GM13977 (cell line): Measurements from ENCODE around the gene TXNDC11.

Experiments
- DNase-seq: peaks from one replicate; pipeline ENCODE4 v3.0.0; 2012; ENCODE audit warnings: low spot score
- in situ Hi-C: fragments of 300-500 bp; cut with MboI; formaldehyde crosslinking; loops from one replicate; pipeline ENCODE4 v1.12.0; 2022; ENCODE audit warnings: low sequenced_read_pairs, low pct_unique_long_range_greater_than_20kb, mixed read lengths, inconsistent platforms; ENCODE audit not compliant: unreplicated experiment
- TF ChIP-seq, protein P1 (sequence below): IDR thresholded peaks from 2 replicates; pipeline ENCODE4 v1.5.1; 2012; ENCODE audit warnings: mild to moderate bottlenecking, control low read depth; ENCODE audit not compliant: insufficient read depth; ENCODE audit errors: extremely low read depth, missing control alignments

The TXNDC11 gene

GRCh38 chr16:11717811-11718210 is 24.8 kb downstream of the TXNDC11 start:
- DNase-seq: no peak
- in situ Hi-C loops: loop anchor here (25.0 kb wide), 2 partner anchors 306 to 756 kb away; no protein-coding TSS in a partner anchor
- TF ChIP-seq, protein P1, sequence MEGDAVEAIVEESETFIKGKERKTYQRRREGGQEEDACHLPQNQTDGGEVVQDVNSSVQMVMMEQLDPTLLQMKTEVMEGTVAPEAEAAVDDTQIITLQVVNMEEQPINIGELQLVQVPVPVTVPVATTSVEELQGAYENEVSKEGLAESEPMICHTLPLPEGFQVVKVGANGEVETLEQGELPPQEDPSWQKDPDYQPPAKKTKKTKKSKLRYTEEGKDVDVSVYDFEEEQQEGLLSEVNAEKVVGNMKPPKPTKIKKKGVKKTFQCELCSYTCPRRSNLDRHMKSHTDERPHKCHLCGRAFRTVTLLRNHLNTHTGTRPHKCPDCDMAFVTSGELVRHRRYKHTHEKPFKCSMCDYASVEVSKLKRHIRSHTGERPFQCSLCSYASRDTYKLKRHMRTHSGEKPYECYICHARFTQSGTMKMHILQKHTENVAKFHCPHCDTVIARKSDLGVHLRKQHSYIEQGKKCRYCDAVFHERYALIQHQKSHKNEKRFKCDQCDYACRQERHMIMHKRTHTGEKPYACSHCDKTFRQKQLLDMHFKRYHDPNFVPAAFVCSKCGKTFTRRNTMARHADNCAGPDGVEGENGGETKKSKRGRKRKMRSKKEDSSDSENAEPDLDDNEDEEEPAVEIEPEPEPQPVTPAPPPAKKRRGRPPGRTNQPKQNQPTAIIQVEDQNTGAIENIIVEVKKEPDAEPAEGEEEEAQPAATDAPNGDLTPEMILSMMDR: no peak

GRCh38 chr16:11716336-11716735 is 26.3 kb downstream of the TXNDC11 start:
- TF ChIP-seq, protein P1: no peak
- DNase-seq: no peak
- in situ Hi-C loops: loop anchor here (25.0 kb wide), 2 partner anchors 304 to 754 kb away; no protein-coding TSS in a partner anchor

DNA sequence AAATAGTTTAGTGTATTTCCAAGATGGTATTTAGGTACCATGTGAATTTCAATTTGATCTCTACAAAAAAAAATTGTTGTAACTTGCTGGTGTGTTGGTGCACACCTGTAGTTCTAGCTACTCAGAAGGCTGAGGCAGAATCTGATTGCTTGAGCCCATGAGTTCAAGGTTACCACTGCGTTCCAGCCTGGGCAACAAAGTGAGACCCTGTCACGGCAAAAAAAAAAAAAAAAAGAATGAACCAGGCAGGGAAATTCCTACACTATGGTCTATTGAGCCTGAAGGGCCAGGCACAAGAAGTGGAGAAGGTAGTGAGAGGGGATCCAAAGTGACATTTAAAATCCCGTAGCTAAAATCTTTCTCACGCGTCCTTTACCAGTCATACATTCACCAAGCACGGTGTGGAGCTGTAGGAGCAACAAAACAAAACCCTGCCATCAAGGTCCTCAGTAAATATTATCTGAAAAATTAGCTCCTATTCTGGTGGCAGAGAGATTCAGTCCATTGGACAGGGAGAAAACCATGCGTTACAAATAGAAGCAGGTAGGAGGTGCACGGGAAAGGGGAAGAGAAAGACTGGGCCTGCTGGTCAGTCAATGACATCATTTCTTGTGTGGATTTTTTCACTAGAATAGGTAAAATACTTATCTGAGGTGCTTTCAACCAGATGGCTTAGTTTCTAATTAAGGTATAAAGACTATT is 27.3 kb downstream of the TXNDC11 start:
- in situ Hi-C loops: loop anchor here (25.0 kb wide), 2 partner anchors 303 to 753 kb away; no protein-coding TSS in a partner anchor
- TF ChIP-seq, protein P1: no peak
- DNase-seq: peak; percentile 52

DNA sequence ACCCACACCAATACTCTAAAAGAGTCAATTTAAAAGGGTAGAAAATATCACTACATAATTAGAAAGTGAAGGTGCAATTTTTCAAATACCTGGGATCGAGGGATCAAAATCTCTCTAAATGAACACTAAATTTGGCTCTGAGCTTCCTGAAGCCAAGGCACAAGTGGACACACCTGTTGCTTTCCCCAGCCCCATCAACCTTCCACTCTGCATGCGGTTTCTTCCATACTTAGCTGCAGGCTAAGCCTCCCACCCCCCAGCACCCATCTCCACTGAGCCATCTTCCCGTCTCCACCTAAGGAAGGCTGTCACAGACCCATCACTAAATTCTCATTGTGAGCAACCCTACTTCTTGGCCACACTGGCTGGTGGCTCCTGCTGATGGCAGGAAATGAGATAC is 30.5 kb downstream of the TXNDC11 start:
- TF ChIP-seq, protein P1: no peak
- in situ Hi-C loops: loop anchor here (25.0 kb wide), 2 partner anchors 300 to 750 kb away; no protein-coding TSS in a partner anchor
- DNase-seq: no peak

- no peak for DNase-seq
- in situ Hi-C loops: loop anchor here (25.0 kb wide), 2 partner anchors 299 to 749 kb away; no protein-coding TSS in a partner anchor
- TF ChIP-seq, protein P1: no peak
These were observed 31.0 kb downstream of the TXNDC11 start for GRCh38 chr16:11711662-11712061.

- TF ChIP-seq, protein P1: no peak
- in situ Hi-C loops: loop anchor here (25.0 kb wide), 2 partner anchors 296 to 746 kb away; no protein-coding TSS in a partner anchor
- no peak for DNase-seq
These were observed 34.2 kb downstream of the TXNDC11 start for GRCh38 chr16:11708421-11708820.
